HepG2 (cell line): ENCODE data around the gene BAMBI. TPM values are rescaled to one million over a fixed set of nuclear protein-coding genes. Genes with fewer than 3 reads are reported as not detected.

Source experiments
- ARNT ChIP-seq: fragments of 450-650 bp; IDR thresholded peaks from 2 replicates; pipeline ENCODE4 v1.6.1; 2017
- NR1H2 ChIP-seq: sonication (generic); formaldehyde crosslinking; IDR thresholded peaks from 2 replicates; pipeline ENCODE4 v1.8.1; 2022; ENCODE audit warnings: low read depth, missing genetic modification reagents, borderline replicate concordance
- PLSCR1 ChIP-seq: sonication (generic); formaldehyde crosslinking; IDR thresholded peaks from 2 replicates; pipeline ENCODE4 v1.5.0; 2020; ENCODE audit warnings: missing genetic modification reagents, mild to moderate bottlenecking, borderline replicate concordance
- STAG1 ChIP-seq: sonication (generic); formaldehyde crosslinking; IDR thresholded peaks from 2 replicates; pipeline ENCODE4 v1.4.0; 2020; ENCODE audit warnings: missing genetic modification reagents
- TOE1 ChIP-seq: sonication (generic); formaldehyde crosslinking; IDR thresholded peaks from 2 replicates; pipeline ENCODE4 v1.4.0; 2020; ENCODE audit warnings: mild to moderate bottlenecking, missing genetic modification reagents
- YEATS4 ChIP-seq: sonication (generic); formaldehyde crosslinking; IDR thresholded peaks from 2 replicates; pipeline ENCODE4 v1.4.0; 2020; ENCODE audit warnings: missing genetic modification reagents, borderline replicate concordance
- ZNF296 ChIP-seq: sonication (generic); formaldehyde crosslinking; conservative IDR thresholded peaks from 2 replicates; pipeline ENCODE4 v1.5.0; 2020; ENCODE audit warnings: mild to moderate bottlenecking, missing genetic modification reagents
- ZNF350 ChIP-seq: sonication (generic); formaldehyde crosslinking; IDR thresholded peaks from 2 replicates; pipeline ENCODE4 v1.4.0; 2020; ENCODE audit warnings: mild to moderate bottlenecking, low read depth, missing genetic modification reagents, borderline replicate concordance
- ZNF546 ChIP-seq: sonication (generic); formaldehyde crosslinking; conservative IDR thresholded peaks from 2 replicates; pipeline ENCODE4 v1.8.1; 2023; ENCODE audit warnings: mild to moderate bottlenecking, missing genetic modification reagents
- ZNF644 ChIP-seq: IDR thresholded peaks from 2 replicates; pipeline ENCODE4 v1.6.1; 2016; ENCODE audit warnings: low read depth
- ZNF709 ChIP-seq: sonication (generic); formaldehyde crosslinking; IDR thresholded peaks from 2 replicates; pipeline ENCODE4 v1.5.0; 2020; ENCODE audit warnings: mild to moderate bottlenecking, missing genetic modification reagents
- polyA plus RNA-seq, 8 experiments: library from polyadenylated mRNA; depleted of rRNA in 3 of 8; stranded (reverse) in 7 of 8; unstranded in 1 of 8; fragments of >200 nt; fragmentation: Illumina TruSeq in 4 of 8; extraction: Trizol in 4 of 8; gene quantifications; 2 replicates each; pipeline versions ENCODE4 v1.2.1 to v1.2.3, GENCODE V29; 2011 to 2016; ENCODE audit warnings: low read depth in 4 of 8, missing spikeins in 1 of 8, mixed read lengths in 1 of 8; ENCODE audit not compliant: insufficient read depth in 1 of 8
- total RNA-seq, 5 experiments: library from RNA; depleted of rRNA; stranded (reverse); fragments of >200 nt; fragmentation: Illumina TruSeq; extraction: Trizol; gene quantifications; 2 replicates each; pipeline ENCODE4 v1.2.3, GENCODE V29; 2016; ENCODE audit warnings: low read depth in 1 of 5
- TF ChIP-seq, protein P1 (sequence below): sonication (generic); formaldehyde crosslinking; IDR thresholded peaks from 2 replicates; pipeline ENCODE4 v1.5.1; 2020; ENCODE audit warnings: mild to moderate bottlenecking, missing genetic modification reagents
- TF ChIP-seq, protein P2 (sequence below): IDR thresholded peaks from 2 replicates; pipeline ENCODE4 v1.6.1; 2012; ENCODE audit warnings: low read length, improper control_type of control experiment
- TF ChIP-seq, protein P3 (sequence below): sonication (generic); formaldehyde crosslinking; IDR thresholded peaks from 2 replicates; pipeline ENCODE4 v1.9.0; 2021; ENCODE audit warnings: missing genetic modification reagents, borderline replicate concordance
- TF ChIP-seq, protein P4 (sequence below): sonication (generic); formaldehyde crosslinking; IDR thresholded peaks from 2 replicates; pipeline ENCODE4 v1.5.0; 2020; ENCODE audit warnings: mild to moderate bottlenecking, missing genetic modification reagents

Gene BAMBI
- total and polyA plus RNA-seq, 2 of the 13 experiments (the other 11 are each of a cell fraction or from before 2014, with no cell fraction given) = 12.0 to 23.6 TPM

- no peak for TF ChIP-seq ARNT
- TF ChIP-seq ZNF350 = peak; percentile 25; the same call in 1 of the 2 replicates
- no peak for TF ChIP-seq YEATS4 (CRISPR knock-in tag)
- TF ChIP-seq ZNF709 (CRISPR knock-in tag) = 0 out of 2 replicates have a peak, but pooled peaks have one; percentile 27
- TF ChIP-seq ZNF644 (CRISPR knock-in tag) = no peak
- no peak for TF ChIP-seq ZNF546 (CRISPR knock-in tag)
- no peak for TF ChIP-seq TOE1 (CRISPR knock-in tag)
- TF ChIP-seq STAG1 (CRISPR knock-in tag) = peak; percentile 9
- TF ChIP-seq, protein P1, sequence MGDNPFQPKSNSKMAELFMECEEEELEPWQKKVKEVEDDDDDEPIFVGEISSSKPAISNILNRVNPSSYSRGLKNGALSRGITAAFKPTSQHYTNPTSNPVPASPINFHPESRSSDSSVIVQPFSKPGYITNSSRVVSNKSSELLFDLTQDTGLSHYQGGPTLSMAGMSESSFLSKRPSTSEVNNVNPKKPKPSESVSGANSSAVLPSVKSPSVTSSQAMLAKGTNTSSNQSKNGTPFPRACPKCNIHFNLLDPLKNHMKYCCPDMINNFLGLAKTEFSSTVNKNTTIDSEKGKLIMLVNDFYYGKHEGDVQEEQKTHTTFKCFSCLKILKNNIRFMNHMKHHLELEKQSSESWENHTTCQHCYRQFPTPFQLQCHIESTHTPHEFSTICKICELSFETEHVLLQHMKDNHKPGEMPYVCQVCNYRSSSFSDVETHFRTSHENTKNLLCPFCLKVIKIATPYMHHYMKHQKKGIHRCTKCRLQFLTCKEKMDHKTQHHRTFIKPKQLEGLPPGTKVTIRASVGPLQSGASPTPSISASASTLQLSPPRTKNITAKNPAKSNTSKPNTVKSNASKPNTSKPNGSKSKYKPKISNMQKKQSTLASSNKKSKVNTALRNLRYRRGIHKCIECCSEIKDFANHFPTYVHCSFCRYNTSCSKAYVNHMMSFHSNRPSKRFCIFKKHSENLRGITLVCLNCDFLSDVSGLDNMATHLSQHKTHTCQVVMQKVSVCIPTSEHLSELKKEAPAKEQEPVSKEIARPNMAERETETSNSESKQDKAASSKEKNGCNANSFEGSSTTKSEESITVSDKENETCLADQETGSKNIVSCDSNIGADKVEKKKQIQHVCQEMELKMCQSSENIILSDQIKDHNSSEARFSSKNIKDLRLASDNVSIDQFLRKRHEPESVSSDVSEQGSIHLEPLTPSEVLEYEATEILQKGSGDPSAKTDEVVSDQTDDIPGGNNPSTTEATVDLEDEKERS = no peak
- TF ChIP-seq, protein P2, sequence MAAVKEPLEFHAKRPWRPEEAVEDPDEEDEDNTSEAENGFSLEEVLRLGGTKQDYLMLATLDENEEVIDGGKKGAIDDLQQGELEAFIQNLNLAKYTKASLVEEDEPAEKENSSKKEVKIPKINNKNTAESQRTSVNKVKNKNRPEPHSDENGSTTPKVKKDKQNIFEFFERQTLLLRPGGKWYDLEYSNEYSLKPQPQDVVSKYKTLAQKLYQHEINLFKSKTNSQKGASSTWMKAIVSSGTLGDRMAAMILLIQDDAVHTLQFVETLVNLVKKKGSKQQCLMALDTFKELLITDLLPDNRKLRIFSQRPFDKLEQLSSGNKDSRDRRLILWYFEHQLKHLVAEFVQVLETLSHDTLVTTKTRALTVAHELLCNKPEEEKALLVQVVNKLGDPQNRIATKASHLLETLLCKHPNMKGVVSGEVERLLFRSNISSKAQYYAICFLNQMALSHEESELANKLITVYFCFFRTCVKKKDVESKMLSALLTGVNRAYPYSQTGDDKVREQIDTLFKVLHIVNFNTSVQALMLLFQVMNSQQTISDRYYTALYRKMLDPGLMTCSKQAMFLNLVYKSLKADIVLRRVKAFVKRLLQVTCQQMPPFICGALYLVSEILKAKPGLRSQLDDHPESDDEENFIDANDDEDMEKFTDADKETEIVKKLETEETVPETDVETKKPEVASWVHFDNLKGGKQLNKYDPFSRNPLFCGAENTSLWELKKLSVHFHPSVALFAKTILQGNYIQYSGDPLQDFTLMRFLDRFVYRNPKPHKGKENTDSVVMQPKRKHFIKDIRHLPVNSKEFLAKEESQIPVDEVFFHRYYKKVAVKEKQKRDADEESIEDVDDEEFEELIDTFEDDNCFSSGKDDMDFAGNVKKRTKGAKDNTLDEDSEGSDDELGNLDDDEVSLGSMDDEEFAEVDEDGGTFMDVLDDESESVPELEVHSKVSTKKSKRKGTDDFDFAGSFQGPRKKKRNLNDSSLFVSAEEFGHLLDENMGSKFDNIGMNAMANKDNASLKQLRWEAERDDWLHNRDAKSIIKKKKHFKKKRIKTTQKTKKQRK = no peak
- no peak for TF ChIP-seq PLSCR1 (CRISPR knock-in tag)
- TF ChIP-seq ZNF296 (CRISPR knock-in tag) = no peak
- TF ChIP-seq, protein P3, sequence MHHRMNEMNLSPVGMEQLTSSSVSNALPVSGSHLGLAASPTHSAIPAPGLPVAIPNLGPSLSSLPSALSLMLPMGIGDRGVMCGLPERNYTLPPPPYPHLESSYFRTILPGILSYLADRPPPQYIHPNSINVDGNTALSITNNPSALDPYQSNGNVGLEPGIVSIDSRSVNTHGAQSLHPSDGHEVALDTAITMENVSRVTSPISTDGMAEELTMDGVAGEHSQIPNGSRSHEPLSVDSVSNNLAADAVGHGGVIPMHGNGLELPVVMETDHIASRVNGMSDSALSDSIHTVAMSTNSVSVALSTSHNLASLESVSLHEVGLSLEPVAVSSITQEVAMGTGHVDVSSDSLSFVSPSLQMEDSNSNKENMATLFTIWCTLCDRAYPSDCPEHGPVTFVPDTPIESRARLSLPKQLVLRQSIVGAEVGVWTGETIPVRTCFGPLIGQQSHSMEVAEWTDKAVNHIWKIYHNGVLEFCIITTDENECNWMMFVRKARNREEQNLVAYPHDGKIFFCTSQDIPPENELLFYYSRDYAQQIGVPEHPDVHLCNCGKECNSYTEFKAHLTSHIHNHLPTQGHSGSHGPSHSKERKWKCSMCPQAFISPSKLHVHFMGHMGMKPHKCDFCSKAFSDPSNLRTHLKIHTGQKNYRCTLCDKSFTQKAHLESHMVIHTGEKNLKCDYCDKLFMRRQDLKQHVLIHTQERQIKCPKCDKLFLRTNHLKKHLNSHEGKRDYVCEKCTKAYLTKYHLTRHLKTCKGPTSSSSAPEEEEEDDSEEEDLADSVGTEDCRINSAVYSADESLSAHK (CRISPR knock-in tag) = no peak
- TF ChIP-seq, protein P4, sequence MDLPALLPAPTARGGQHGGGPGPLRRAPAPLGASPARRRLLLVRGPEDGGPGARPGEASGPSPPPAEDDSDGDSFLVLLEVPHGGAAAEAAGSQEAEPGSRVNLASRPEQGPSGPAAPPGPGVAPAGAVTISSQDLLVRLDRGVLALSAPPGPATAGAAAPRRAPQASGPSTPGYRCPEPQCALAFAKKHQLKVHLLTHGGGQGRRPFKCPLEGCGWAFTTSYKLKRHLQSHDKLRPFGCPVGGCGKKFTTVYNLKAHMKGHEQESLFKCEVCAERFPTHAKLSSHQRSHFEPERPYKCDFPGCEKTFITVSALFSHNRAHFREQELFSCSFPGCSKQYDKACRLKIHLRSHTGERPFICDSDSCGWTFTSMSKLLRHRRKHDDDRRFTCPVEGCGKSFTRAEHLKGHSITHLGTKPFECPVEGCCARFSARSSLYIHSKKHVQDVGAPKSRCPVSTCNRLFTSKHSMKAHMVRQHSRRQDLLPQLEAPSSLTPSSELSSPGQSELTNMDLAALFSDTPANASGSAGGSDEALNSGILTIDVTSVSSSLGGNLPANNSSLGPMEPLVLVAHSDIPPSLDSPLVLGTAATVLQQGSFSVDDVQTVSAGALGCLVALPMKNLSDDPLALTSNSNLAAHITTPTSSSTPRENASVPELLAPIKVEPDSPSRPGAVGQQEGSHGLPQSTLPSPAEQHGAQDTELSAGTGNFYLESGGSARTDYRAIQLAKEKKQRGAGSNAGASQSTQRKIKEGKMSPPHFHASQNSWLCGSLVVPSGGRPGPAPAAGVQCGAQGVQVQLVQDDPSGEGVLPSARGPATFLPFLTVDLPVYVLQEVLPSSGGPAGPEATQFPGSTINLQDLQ (CRISPR knock-in tag) = no peak
- no peak for TF ChIP-seq NR1H2
These were observed 44.9 kb downstream of the BAMBI start (continued) for GRCh38 chr10:28722065-28722803.
